Stimulated activated CD4-positive, alpha-beta T cell treated with anti-CD3 and anti-CD28 coated beads, Interleukin-4, amount 100 ng/mL, for 4 hours (primary cell): Measurements from ENCODE around the gene REL.

Source experiments
- DNase-seq, 2 experiments: peaks; one replicate each; pipeline ENCODE4 v3.0.0-alpha.2; 2020

Gene REL

GRCh38 chr2:60966507-60967405 is 85.4 kb downstream of the REL start:
- DNase-seq: no peak

- no peak for DNase-seq
These were observed 91.7 kb downstream of the REL start for GRCh38 chr2:60972889-60973656.

GRCh38 chr2:60973705-60974104 is 92.3 kb downstream of the REL start:
- DNase-seq: no peak

- no peak for DNase-seq
These were observed 93.3 kb downstream of the REL start for GRCh38 chr2:60974652-60975051.
